ENCODE measurements around the gene SPON2. TPM values are rescaled to one million over a fixed set of nuclear protein-coding genes. Genes with fewer than 3 reads are reported as not detected.
A peak's percentile ranks its signal among the peaks of the same experiment; 100 is the strongest.

The SPON2 gene
- total and polyA plus RNA-seq, 2 donors from 2014 or later = 16.7 to 116 TPM

DNA sequence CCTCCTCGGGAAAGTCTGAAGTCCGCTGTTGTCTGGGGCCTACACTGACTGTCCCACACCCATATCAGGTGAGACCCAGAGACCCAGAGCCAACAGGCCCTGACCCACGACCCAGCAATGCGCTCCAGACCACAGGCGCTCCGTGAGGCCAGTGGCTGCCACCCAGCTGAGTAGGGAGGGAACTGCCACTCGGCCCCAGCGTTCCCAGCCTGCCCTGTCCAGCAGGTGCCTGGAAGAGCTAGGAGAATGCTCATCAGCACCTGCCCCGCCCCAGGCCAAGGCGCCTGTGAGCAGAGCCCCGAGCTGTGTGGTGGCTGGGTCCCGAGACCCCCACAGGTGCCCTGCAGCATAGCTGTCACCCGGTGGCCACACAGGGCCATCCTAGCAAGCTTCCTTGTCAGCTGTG is 2.7 kb downstream of the SPON2 start:
- H3K27ac ChIP-seq (ENCODE audit: low read depth in 2 of 2, low read length in 2 of 2) = no peak overlapping the region
- no peaks in the 10 kb centered on the region for H3K36me3 ChIP-seq (ENCODE audit: control insufficient read depth in 2 of 3, insufficient read depth in 3 of 3, low read length in 3 of 3)
- no peak overlapping the region for H3K9ac ChIP-seq (ENCODE audit: low read length in 3 of 3)
- peaks cover 0 to 19% (median 0%) of the 10 kb centered on the region in 3 donors for H3K4me1 ChIP-seq (ENCODE audit: control insufficient read depth in 2 of 3, insufficient read depth in 2 of 3, low read depth in 1 of 3, low read length in 3 of 3)
- H3K27me3 ChIP-seq (ENCODE audit: control insufficient read depth, insufficient read depth, low read length) = peaks cover 9% of the 10 kb centered on the region
- TF ChIP-seq, protein P1, sequence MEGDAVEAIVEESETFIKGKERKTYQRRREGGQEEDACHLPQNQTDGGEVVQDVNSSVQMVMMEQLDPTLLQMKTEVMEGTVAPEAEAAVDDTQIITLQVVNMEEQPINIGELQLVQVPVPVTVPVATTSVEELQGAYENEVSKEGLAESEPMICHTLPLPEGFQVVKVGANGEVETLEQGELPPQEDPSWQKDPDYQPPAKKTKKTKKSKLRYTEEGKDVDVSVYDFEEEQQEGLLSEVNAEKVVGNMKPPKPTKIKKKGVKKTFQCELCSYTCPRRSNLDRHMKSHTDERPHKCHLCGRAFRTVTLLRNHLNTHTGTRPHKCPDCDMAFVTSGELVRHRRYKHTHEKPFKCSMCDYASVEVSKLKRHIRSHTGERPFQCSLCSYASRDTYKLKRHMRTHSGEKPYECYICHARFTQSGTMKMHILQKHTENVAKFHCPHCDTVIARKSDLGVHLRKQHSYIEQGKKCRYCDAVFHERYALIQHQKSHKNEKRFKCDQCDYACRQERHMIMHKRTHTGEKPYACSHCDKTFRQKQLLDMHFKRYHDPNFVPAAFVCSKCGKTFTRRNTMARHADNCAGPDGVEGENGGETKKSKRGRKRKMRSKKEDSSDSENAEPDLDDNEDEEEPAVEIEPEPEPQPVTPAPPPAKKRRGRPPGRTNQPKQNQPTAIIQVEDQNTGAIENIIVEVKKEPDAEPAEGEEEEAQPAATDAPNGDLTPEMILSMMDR (IDR thresholded peaks at IDR 0.05; ENCODE audit: borderline replicate concordance, extremely low read depth, insufficient read depth) = no peak
- intact Hi-C loops (cut with DNase I) = no loop called here
- DNase-seq = peak in 1 of 5 donors; percentile 67
- H3K9me3 ChIP-seq (ENCODE audit: control insufficient read depth in 2 of 3, insufficient read depth in 1 of 3, low read length in 3 of 3) = no peaks in the 10 kb centered on the region
- no peak for FAIRE-seq
- no peak overlapping the region for H3K4me3 ChIP-seq (ENCODE audit: low read length in 3 of 3)

DNA sequence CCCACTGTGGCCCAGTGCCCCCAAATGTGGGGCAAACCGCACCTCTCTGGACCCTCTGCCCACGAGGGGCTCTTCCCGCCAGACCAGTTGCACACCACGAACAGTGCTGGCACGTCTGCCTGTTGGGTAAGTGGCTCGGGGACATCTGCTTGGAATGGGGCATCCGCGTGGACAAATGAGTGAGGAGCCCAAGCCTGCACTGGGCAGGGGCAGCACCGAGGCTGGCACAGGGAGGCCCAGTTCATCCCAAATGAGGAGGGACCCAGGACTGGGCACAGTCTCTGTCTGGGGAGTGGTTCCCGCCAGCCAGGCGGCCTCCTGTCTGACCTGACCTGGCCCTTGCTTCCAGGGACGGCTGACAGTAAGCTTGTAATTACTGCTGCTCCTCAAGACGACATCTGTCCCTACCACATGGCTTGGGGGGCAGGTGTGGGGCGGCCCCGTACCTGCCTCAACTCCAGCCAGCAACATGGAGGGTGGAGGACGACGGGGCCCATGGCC is 3.2 kb downstream of the SPON2 start:
- DNase-seq (no peak), FAIRE-seq (no peak)
- Histone ChIP-seq H3K4me1 (ENCODE audit: control insufficient read depth in 2 of 3, insufficient read depth in 2 of 3, low read depth in 1 of 3, low read length in 3 of 3) (peaks cover 0 to 19% (median 0%) of the 10 kb centered on the region in 3 donors), H3K4me3 (ENCODE audit: low read length in 3 of 3) (no peak overlapping the region), H3K27ac (ENCODE audit: low read depth in 2 of 2, low read length in 2 of 2) (no peak overlapping the region), H3K9ac (ENCODE audit: low read length in 3 of 3) (no peak overlapping the region), H3K9me3 (ENCODE audit: control insufficient read depth in 2 of 3, insufficient read depth in 1 of 3, low read length in 3 of 3) (no peaks in the 10 kb centered on the region), H3K27me3 (ENCODE audit: control insufficient read depth, insufficient read depth, low read length) (peaks cover 9% of the 10 kb centered on the region), H3K36me3 (ENCODE audit: control insufficient read depth in 2 of 3, insufficient read depth in 3 of 3, low read length in 3 of 3) (no peaks in the 10 kb centered on the region)
- TF ChIP-seq, protein P1 (IDR thresholded peaks at IDR 0.05; ENCODE audit: borderline replicate concordance, extremely low read depth, insufficient read depth) = no peak
- intact Hi-C loops (cut with DNase I) = no loop called here

DNA sequence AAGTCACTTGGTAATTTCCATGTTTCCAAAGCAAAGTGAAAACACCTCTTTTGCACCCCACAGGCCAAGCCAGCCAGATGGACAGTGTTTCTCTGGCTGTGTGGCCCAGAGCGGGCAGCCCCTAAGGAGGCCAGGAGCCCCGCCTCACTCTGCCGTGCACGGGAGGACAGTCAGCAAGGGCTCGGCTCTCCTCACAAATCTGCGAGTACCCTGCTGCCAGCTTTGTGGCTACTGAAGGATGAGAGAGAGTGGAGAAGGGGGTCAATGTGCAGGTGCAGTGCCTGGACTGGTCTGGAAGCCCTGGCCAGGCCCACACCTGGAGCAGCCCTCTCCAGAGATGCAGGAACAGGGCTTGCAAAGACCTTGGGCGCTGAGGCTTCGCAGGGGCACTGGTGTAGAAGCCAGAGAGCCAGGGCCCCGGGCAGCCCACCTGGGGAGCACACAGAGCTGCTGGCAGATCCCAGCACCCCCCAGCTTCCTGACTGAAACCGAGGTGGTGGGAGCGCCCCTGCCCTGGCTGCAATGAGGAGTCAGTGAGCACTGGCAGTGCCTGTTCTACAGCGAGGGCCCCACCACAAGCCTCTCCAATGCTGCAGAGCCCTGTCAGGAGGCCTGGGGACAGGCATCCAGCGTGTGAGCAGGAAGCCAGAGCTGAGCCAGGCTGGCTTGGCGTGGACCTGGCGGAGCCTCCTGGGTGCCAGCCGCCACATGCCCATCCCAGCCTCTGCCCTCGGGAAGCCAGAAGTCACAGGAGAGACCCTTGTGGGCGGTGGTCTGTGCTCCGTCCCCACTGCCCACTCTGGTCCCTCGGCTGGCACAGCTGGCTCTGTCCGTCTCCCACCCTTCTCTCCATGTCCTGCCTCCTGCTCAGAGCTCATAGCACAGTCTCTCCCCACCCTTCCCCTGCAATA is 3.9 kb downstream of the SPON2 start:
- no peaks in the 10 kb centered on the region for H3K36me3 ChIP-seq (ENCODE audit: control insufficient read depth in 2 of 3, insufficient read depth in 3 of 3, low read length in 3 of 3)
- peaks cover 0 to 19% (median 0%) of the 10 kb centered on the region in 3 donors for H3K4me1 ChIP-seq (ENCODE audit: control insufficient read depth in 2 of 3, insufficient read depth in 2 of 3, low read depth in 1 of 3, low read length in 3 of 3)
- TF ChIP-seq, protein P1 (IDR thresholded peaks at IDR 0.05; ENCODE audit: borderline replicate concordance, extremely low read depth, insufficient read depth) = no peak
- no peak overlapping the region for H3K9ac ChIP-seq (ENCODE audit: low read length in 3 of 3)
- H3K9me3 ChIP-seq (ENCODE audit: control insufficient read depth in 2 of 3, insufficient read depth in 1 of 3, low read length in 3 of 3) = no peaks in the 10 kb centered on the region
- H3K27me3 ChIP-seq (ENCODE audit: control insufficient read depth, insufficient read depth, low read length) = peaks cover 9% of the 10 kb centered on the region
- intact Hi-C loops (cut with DNase I) = no loop called here
- no peak for DNase-seq
- H3K27ac ChIP-seq (ENCODE audit: low read depth in 2 of 2, low read length in 2 of 2) = no peak overlapping the region
- no peak overlapping the region for H3K4me3 ChIP-seq (ENCODE audit: low read length in 3 of 3)
- FAIRE-seq = no peak

All from kidney (tissue), 14 donors.